ENCODE data around the gene PTPRE. TPM values are rescaled to one million over a fixed set of nuclear protein-coding genes. Genes with fewer than 3 reads are reported as not detected.

The PTPRE gene
- total RNA-seq, 6 donors from 2014 or later, result 49.9 to 89.2 (median 64.2) TPM

DNA sequence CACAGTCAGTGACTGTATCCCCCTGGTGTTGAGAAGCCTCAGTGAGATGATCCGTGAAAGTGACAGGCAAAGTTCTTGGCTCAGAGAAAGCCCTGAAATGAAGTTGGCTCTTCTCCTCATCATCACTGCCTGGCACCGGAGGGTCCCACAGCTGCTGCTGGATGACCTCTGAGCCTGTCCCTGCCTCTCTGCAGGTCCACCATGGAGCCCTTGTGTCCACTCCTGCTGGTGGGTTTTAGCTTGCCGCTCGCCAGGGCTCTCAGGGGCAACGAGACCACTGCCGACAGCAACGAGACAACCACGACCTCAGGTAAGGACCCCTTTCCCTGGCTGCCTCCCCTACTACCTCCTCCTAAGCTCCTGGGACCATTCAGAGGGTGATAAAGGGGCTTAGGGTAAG lies 133.8 kb downstream of the PTPRE start:
- Histone ChIP-seq H3K27me3 (no peaks in the 10 kb centered on the region), H3K27ac (no peak overlapping the region), H3K4me3 (no peak overlapping the region), H3K4me1 (peaks cover 0 to 6% (median 2%) of the 10 kb centered on the region in 4 donors), H3K36me3 (no peaks in the 10 kb centered on the region), H3K9me3 (no peaks in the 10 kb centered on the region)
- TF ChIP-seq POLR2A (IDR thresholded peaks at IDR 0.05), result no peak
- peak in 1 of 2 donors; percentile 27 for DNase-seq
- 86 to 93% methylated on average over 1 to 8 of the region's 8 CpGs for WGBS, 2 donors
- no peak for ATAC-seq (ENCODE audit: low FRiP score in 2 of 2)

DNA sequence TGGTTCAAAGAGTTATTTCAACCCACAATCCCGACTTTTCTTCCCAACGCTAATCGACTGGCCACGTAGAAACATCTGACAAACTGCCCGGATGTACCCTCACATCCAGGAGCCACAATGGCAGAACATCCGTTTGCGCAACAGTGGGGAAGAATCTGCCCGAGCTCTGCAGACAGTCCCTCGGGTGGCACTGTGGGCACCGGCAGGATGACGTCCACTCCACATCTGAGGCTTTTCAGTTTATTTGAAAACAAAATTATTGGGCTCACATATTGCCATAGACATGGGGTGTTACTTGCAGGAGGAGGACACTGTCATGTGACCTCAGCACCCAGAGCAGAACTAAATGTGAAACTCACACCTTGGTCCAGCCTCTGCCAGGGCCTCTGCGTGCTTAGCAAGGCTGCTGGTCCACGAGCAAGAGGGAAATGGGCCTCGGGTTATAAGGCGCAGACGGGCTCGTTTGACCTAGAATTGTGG lies 135.3 kb downstream of the PTPRE start:
- no peak overlapping the region for H3K4me3 ChIP-seq
- H3K4me1 ChIP-seq, result peaks cover 4 to 19% (median 10%) of the 10 kb centered on the region in 4 donors
- H3K9me3 ChIP-seq, result no peaks in the 10 kb centered on the region
- WGBS, 2 donors, result 78 to 87% methylated on average over 17 of the region's 17 CpGs
- DNase-seq (no peak), ATAC-seq (ENCODE audit: low FRiP score in 2 of 2) (no peak)
- no peak overlapping the region for H3K27ac ChIP-seq
- no peaks in the 10 kb centered on the region for H3K36me3 ChIP-seq
- no peaks in the 10 kb centered on the region for H3K27me3 ChIP-seq
- TF ChIP-seq, protein P1, sequence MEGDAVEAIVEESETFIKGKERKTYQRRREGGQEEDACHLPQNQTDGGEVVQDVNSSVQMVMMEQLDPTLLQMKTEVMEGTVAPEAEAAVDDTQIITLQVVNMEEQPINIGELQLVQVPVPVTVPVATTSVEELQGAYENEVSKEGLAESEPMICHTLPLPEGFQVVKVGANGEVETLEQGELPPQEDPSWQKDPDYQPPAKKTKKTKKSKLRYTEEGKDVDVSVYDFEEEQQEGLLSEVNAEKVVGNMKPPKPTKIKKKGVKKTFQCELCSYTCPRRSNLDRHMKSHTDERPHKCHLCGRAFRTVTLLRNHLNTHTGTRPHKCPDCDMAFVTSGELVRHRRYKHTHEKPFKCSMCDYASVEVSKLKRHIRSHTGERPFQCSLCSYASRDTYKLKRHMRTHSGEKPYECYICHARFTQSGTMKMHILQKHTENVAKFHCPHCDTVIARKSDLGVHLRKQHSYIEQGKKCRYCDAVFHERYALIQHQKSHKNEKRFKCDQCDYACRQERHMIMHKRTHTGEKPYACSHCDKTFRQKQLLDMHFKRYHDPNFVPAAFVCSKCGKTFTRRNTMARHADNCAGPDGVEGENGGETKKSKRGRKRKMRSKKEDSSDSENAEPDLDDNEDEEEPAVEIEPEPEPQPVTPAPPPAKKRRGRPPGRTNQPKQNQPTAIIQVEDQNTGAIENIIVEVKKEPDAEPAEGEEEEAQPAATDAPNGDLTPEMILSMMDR (IDR thresholded peaks at IDR 0.05), result no peak

DNA sequence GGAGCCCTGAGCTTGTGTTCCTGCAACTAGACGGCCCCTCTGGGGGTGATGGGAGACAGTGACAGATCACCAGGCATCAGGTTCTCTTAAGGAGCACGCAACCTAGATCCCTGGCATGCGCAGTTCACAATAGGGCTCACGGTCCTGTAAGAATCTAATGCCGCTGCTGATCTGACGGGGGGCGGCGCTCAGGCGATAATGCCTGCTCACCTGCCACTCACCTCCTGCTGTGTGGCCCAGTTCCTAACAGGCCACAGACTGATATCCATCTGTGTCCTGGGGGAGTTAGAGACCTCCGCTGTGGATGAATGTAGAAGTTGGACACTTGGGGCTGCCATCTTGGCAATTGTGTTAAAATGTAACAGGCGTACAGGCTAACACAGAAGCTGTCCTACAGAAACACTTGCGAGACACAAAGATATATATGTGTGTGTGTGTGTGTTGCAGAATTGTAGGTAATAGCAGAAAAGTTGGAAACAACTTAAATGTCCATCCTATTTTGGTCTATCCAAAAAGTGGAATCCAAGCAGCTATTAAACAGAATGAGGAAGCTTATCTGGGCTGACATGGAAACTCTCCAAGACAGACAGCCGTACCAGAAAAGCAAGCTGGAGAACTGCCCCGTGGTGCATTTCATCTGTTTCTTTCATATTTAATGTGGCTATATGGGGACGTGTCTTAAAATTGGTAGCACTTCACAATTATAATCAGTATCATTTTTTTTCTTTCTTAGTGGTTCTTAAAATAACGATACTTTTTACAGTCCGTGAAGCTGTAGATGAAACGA lies 136.5 kb downstream of the PTPRE start:
- 78 to 85% methylated on average over 18 of the region's 18 CpGs for WGBS, 2 donors
- no peak for TF ChIP-seq POLR2AphosphoS5 (IDR thresholded peaks at IDR 0.05)
- no peak for TF ChIP-seq EP300 (IDR thresholded peaks at IDR 0.05)
- TF ChIP-seq, protein P1 (IDR thresholded peaks at IDR 0.05), result no peak
- no peak for TF ChIP-seq POLR2A (IDR thresholded peaks at IDR 0.05)
- H3K36me3 ChIP-seq, result no peaks in the 10 kb centered on the region

DNA sequence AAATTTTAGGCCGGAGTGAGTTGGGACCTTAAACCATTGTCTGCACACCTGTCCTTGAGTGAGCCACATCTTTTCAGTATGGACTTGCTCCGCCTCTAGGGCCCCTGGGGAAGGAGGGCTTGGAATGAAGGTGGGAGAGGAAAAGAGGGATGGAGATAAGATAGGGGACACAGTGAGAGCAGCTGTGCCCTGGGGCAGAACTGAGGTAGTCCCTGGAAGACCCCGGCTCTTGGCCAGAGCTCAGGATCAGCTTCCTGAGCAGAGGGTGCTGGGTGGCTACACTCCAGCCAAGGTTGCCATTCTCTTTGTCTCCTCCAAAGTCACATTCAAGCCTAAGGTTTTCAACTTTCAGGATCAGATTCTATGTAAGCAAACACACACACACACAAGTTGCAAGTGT lies 137.3 kb downstream of the PTPRE start:
- no peaks in the 10 kb centered on the region for H3K27me3 ChIP-seq
- ATAC-seq (ENCODE audit: low FRiP score in 2 of 2) (no peak), DNase-seq (no peak)
- no peak overlapping the region for H3K4me3 ChIP-seq
- TF ChIP-seq POLR2A (IDR thresholded peaks at IDR 0.05) (no peak), POLR2AphosphoS5 (IDR thresholded peaks at IDR 0.05) (no peak), EP300 (IDR thresholded peaks at IDR 0.05) (no peak)
- TF ChIP-seq, protein P1 (IDR thresholded peaks at IDR 0.05), result no peak
- WGBS, 2 donors, result 97% methylated on average over 3 of the region's 3 CpGs
- H3K27ac ChIP-seq, result no peak overlapping the region
- peaks cover 19 to 38% (median 29%) of the 10 kb centered on the region in 4 donors for H3K4me1 ChIP-seq
- no peaks in the 10 kb centered on the region for H3K9me3 ChIP-seq
- H3K36me3 ChIP-seq, result no peaks in the 10 kb centered on the region

More for the DNA sequence above, 136.5 kb downstream of the PTPRE start:
- Histone ChIP-seq H3K4me3 (no peak overlapping the region), H3K4me1 (peaks cover 15 to 31% (median 21%) of the 10 kb centered on the region in 4 donors), H3K27ac (no peak overlapping the region), H3K9me3 (no peaks in the 10 kb centered on the region), H3K27me3 (no peaks in the 10 kb centered on the region)
- DNase-seq (no peak), ATAC-seq (ENCODE audit: low FRiP score in 2 of 2) (no peak)

DNA sequence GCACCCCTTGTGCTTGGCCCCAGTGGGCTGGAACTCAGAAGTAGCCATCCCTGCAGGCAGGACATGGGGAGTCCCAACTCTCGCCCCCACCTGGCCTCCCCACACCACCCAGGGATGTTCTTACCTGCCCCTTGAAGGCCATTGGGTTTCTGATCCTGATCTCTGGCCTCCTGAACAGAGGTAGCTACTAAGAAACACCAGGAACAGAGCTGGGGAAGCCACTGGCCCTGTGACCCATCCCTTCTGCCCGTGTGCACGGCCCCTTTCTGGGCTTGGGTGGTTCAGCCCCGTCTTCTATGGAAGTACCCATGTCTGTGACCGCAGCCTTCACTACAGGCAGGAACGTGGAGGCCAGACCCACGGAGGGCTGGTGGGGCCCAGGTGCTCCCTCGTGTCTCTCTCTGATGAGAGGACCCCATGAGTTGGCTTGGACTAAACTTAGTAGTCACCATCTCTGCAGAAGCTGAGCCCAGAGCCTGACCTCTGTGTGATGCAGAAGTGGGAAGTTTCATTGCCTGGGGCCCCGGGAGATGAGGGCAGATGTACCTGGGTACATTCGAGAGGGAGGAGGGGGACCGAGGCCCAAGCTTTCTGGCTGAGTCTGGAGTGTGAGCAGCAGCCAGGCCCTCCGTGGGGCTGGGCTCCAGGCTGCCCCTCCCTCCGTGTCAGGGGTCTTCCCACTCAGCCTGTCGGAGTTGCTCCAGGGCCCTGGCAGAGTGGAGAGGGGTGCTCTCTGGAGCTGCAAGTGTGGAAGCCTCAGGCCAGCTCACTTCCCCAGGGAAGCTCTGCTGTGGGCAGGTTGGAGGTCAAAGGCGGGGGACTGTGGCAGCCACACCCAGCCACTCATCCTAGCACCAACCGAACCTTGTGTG lies 138.3 kb downstream of the PTPRE start:
- H3K27ac ChIP-seq, result peak overlapping the region in 2 of 4 donors; percentile 23 to 26
- ATAC-seq (ENCODE audit: low FRiP score in 2 of 2) (no peak), DNase-seq (no peak)
- H3K4me1 ChIP-seq, result peaks cover 19 to 39% (median 33%) of the 10 kb centered on the region in 4 donors
- TF ChIP-seq, protein P1 (IDR thresholded peaks at IDR 0.05), result no peak
- TF ChIP-seq EP300 (IDR thresholded peaks at IDR 0.05), result no peak
- TF ChIP-seq POLR2A (IDR thresholded peaks at IDR 0.05), result no peak
- TF ChIP-seq POLR2AphosphoS5 (IDR thresholded peaks at IDR 0.05), result no peak
- no peak overlapping the region for H3K4me3 ChIP-seq
- H3K9me3 ChIP-seq, result no peaks in the 10 kb centered on the region
- no peaks in the 10 kb centered on the region for H3K27me3 ChIP-seq
- peaks cover 0 to 7% (median 0%) of the 10 kb centered on the region in 4 donors for H3K36me3 ChIP-seq
- 82 to 96% methylated on average over 5 to 16 of the region's 16 CpGs for WGBS, 2 donors

Measured in upper lobe of left lung (tissue), 6 donors.